Raji (cell line): Measurements from ENCODE around the gene MIDN.

Experiments used
- POLR2A ChIP-seq: IDR thresholded peaks from 2 replicates; pipeline ENCODE4 v1.6.1; 2011; ENCODE audit warnings: low read depth, low read length, control low read depth; ENCODE audit not compliant: insufficient read depth

The MIDN gene

GRCh38 chr19:1248139-1248785 lies at the start of gene MIDN:
Gene MIDN (plus strand): TSS chr19:1248583. CDS start chr19:1250297, 1,714 bp downstream.
- peak; percentile 80 for TF ChIP-seq POLR2A

GRCh38 chr19:1199531-1199930 lies 48.9 kb upstream of the MIDN start:
- TF ChIP-seq POLR2A = no peak

GRCh38 chr19:1205114-1206099 lies 43.0 kb upstream of the MIDN start, which contains the start of gene STK11:
Gene STK11 (plus strand): TSS chr19:1205778. CDS start chr19:1206914, 1,136 bp downstream.
- peak; percentile 76 for TF ChIP-seq POLR2A

GRCh38 chr19:1206150-1206863 lies 42.1 kb upstream of the MIDN start:
- 0 out of 2 replicates have a peak, but pooled peaks have one; percentile 7 for TF ChIP-seq POLR2A

GRCh38 chr19:1206864-1207450 lies 41.4 kb upstream of the MIDN start:
- TF ChIP-seq POLR2A = 0 out of 2 replicates have a peak, but pooled peaks have one; percentile 16

- no peak for TF ChIP-seq POLR2A
These were observed 38.2 kb upstream of the MIDN start for GRCh38 chr19:1210227-1210538.

GRCh38 chr19:1211494-1212234 lies 36.7 kb upstream of the MIDN start:
- TF ChIP-seq POLR2A = no peak

GRCh38 chr19:1213391-1214286 lies 34.7 kb upstream of the MIDN start:
- no peak for TF ChIP-seq POLR2A

- TF ChIP-seq POLR2A = no peak
These were observed 34.0 kb upstream of the MIDN start for GRCh38 chr19:1214299-1214861.

GRCh38 chr19:1214862-1215731 lies 33.3 kb upstream of the MIDN start:
- no peak for TF ChIP-seq POLR2A

GRCh38 chr19:1216756-1217155 lies 31.6 kb upstream of the MIDN start:
- no peak for TF ChIP-seq POLR2A

- TF ChIP-seq POLR2A = no peak
These were observed 31.0 kb upstream of the MIDN start for GRCh38 chr19:1217366-1217765.
